HepG2 (cell line): ENCODE data around the gene FUOM. TPM values are rescaled to one million over a fixed set of nuclear protein-coding genes. Genes with fewer than 3 reads are reported as not detected.

Experiments used
- ATAC-seq: fragments of 200-7000 bp; cut with Tn5 transposase; 3 replicates; pipeline ENCODE4 v1.9.1; 2020; ENCODE audit warnings: mild to moderate bottlenecking, moderate library complexity
- BruUV-seq: library from RNA; stranded (reverse); fragments of 400-500 nt; replicated peaks from 2 replicates; lab custom pipeline; 2021; lab: Mats Ljungman, UMichigan
- CTCF ChIA-PET: fragments of 300-600 bp; formaldehyde crosslinking; extraction: SDS; loops from one replicate; lab custom pipeline; 2021; ENCODE audit warnings: low total read pairs, inconsistent platforms, low intra/inter-chr PET ratio; lab: Yijun Ruan, JAX
- POLR2A ChIA-PET: fragments of 350-600 bp; sonication (Branson Sonifier 250); formaldehyde crosslinking; loops from one replicate; lab custom pipeline; 2020; ENCODE audit warnings: antibody characterized with exemption, inconsistent platforms; lab: Yijun Ruan, JAX
- DNase-seq: peaks from one replicate; pipeline ENCODE4 v3.0.0-alpha.2; 2015; ENCODE audit warnings: low spot score
- FAIRE-seq: peaks from 3 replicates; lab custom pipeline; 2011; peaks lifted over from hg19 to GRCh38; lab: Jason Lieb, UNC
- H2AFZ ChIP-seq: one replicate; pipeline ENCODE4 v1.6.1; 2011; ENCODE audit warnings: low read length, inconsistent platforms
- H3K27ac ChIP-seq: fragments of 300-600 bp; 3 replicates; pipeline ENCODE4 v1.8.0; 2011; ENCODE audit warnings: mixed run types, mild to moderate bottlenecking, mixed read lengths, low read length, inconsistent platforms; ENCODE audit not compliant: insufficient read depth; ENCODE audit errors: extremely low read length
- H3K27me3 ChIP-seq, 2 experiments: fragments of 200-600 bp in 1 of 2; 2 replicates in 1 of 2; 3 replicates in 1 of 2; pipeline versions ENCODE4 v1.6.0 to v1.8.0; 2011; ENCODE audit warnings: low read length in 2 of 2, mild to moderate bottlenecking in 2 of 2, moderate library complexity in 2 of 2, inconsistent platforms in 1 of 2; ENCODE audit not compliant: insufficient read depth in 2 of 2, control insufficient read depth in 1 of 2
- H3K36me3 ChIP-seq, 2 experiments: fragments of 200-600 bp in 1 of 2; replicated peaks in 1 of 2; 2 replicates in 1 of 2; 3 replicates in 1 of 2; pipeline versions ENCODE4 v1.5.1 to v1.8.0; 2011; ENCODE audit warnings: low read length in 2 of 2, inconsistent platforms in 1 of 2; ENCODE audit not compliant: insufficient read depth in 2 of 2, control insufficient read depth in 1 of 2
- H3K4me1 ChIP-seq: 2 replicates; pipeline ENCODE4 v1.5.1; 2012; ENCODE audit warnings: low read length, inconsistent platforms; ENCODE audit not compliant: insufficient read depth
- H3K4me2 ChIP-seq: 2 replicates; pipeline ENCODE4 v1.6.0; 2011; ENCODE audit warnings: low read depth, low read length, inconsistent platforms
- H3K4me3 ChIP-seq, 3 experiments: fragments of 200-600 bp in 1 of 3; sonication (generic), shearing (Covaris generic) in 1 of 3; replicated peaks in 1 of 3; 2 replicates each; pipeline ENCODE4 v1.5.1; 2011 to 2016; ENCODE audit warnings: low read length in 3 of 3, inconsistent platforms in 2 of 3, low read depth in 2 of 3, mild to moderate bottlenecking in 2 of 3, control low read depth in 1 of 3, mixed read lengths in 1 of 3; ENCODE audit not compliant: insufficient read depth in 1 of 3
- H3K79me2 ChIP-seq: one replicate; pipeline ENCODE4 v1.6.1; 2011; ENCODE audit warnings: low read length, inconsistent platforms; ENCODE audit not compliant: insufficient read depth
- H3K9ac ChIP-seq: 2 replicates; pipeline ENCODE4 v1.6.0; 2011; ENCODE audit warnings: mild to moderate bottlenecking, low read depth, low read length, inconsistent platforms; ENCODE audit not compliant: insufficient read depth
- H3K9me3 ChIP-seq: 2 replicates; pipeline ENCODE4 v1.5.1; 2012; ENCODE audit warnings: mild to moderate bottlenecking, low read length
- H4K20me1 ChIP-seq: 2 replicates; pipeline ENCODE4 v1.6.0; 2011; ENCODE audit warnings: inconsistent platforms, mild to moderate bottlenecking, low read length, moderate library complexity; ENCODE audit not compliant: insufficient read depth
- AGO1 ChIP-seq: fragments of 200-400 bp; formaldehyde crosslinking; IDR thresholded peaks from 2 replicates; pipeline ENCODE4 v1.6.1; 2017; ENCODE audit warnings: mild to moderate bottlenecking, low read depth, low read length, moderate library complexity; ENCODE audit not compliant: poor library complexity, severe bottlenecking
- AGO2 ChIP-seq: fragments of 200-400 bp; formaldehyde crosslinking; optimal IDR thresholded peaks from 2 replicates; pipeline ENCODE3; 2017; ENCODE audit warnings: mild to moderate bottlenecking, low read depth, low read length, moderate library complexity
- RAD21 ChIP-seq: fragments of 450-650 bp; formaldehyde crosslinking; IDR thresholded peaks from 2 replicates; pipeline ENCODE4 v1.5.0; 2020; ENCODE audit warnings: mild to moderate bottlenecking
- ZNF496 ChIP-seq: sonication (generic); formaldehyde crosslinking; IDR thresholded peaks from 2 replicates; pipeline ENCODE4 v1.8.1; 2023; ENCODE audit warnings: mild to moderate bottlenecking, moderate library complexity, missing genetic modification reagents; ENCODE audit not compliant: insufficient replicate concordance
- ZNF788 ChIP-seq: sonication (generic); formaldehyde crosslinking; IDR thresholded peaks from 2 replicates; pipeline ENCODE4 v1.5.0; 2020; ENCODE audit warnings: mild to moderate bottlenecking, missing genetic modification reagents, borderline replicate concordance
- WGBS: methylation state at CpG from one replicate; pipeline ENCODE4 v1.1.6; 2017; ENCODE audit warnings: low lambda C conversion rate; 5-methylcytosine and 5-hydroxymethylcytosine counted together
- in situ Hi-C: cut with HindIII; loops from 2 replicates; pipeline ENCODE4 v1.10.0; 2017; ENCODE audit warnings: low pct_unique_long_range_greater_than_20kb; ENCODE audit not compliant: extremely low pct_ligation_motif_present
- intact Hi-C: fragments of 100-400 bp; cut with micrococcal nuclease; formaldehyde crosslinking; loops from one replicate; pipeline ENCODE4 v1.10.0; 2022; ENCODE audit not compliant: unreplicated experiment
- polyA plus RNA-seq, 8 experiments: library from polyadenylated mRNA; depleted of rRNA in 3 of 8; stranded (reverse) in 7 of 8; unstranded in 1 of 8; fragments of >200 nt; fragmentation: Illumina TruSeq in 4 of 8; extraction: Trizol in 4 of 8; gene quantifications; 2 replicates each; pipeline versions ENCODE4 v1.2.1 to v1.2.3, GENCODE V29; 2011 to 2016; ENCODE audit warnings: low read depth in 4 of 8, missing spikeins in 1 of 8, mixed read lengths in 1 of 8; ENCODE audit not compliant: insufficient read depth in 1 of 8
- total RNA-seq, 5 experiments: library from RNA; depleted of rRNA; stranded (reverse); fragments of >200 nt; fragmentation: Illumina TruSeq; extraction: Trizol; gene quantifications; 2 replicates each; pipeline ENCODE4 v1.2.3, GENCODE V29; 2016; ENCODE audit warnings: low read depth in 1 of 5

FUOM gene
- total and polyA plus RNA-seq, 2 of the 13 experiments (the other 11 are each of a cell fraction or from before 2014, with no cell fraction given): 27.5 to 60.4 TPM

DNA sequence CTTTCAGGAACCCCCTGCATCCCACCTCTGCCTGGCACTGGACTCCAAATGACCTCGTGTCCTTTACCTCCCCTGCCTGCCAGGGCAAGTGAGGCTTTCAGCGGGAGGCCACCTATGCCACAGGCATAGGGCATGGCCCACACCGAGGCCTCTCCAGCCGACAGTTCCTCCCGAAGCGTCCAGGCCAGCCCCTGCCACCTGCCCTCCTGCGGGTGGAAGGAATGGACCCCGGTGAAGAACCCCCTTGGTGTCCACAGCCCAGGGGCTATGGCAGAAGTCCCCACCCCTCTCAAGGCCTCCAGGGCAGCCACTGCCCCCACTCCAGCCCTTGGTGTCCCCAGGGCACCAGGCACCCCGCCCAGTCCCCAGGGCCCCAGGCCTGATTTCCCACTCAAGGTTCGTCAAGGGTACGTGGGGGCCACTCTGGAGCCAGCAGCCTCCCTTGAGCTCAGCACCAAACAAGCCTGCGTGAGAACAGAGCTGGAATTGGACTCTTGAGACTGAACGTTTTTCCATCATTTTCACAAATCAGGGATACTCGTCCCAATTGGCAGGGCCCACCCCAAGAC lies 3.1 kb downstream of the FUOM start:
- Histone ChIP-seq H2AFZ (no peak overlapping the region), H3K9me3 (no peaks in the 10 kb centered on the region), H3K36me3 (peaks cover 5 to 14% of the 10 kb centered on the region in 2 experiments; a peak in 3 of 5 replicates), H3K4me3 (no peak overlapping the region), H4K20me1 (peaks cover 13% of the 10 kb centered on the region; the same call in 1 of the 2 replicates), H3K79me2 (peaks cover 12% of the 10 kb centered on the region), H3K27ac (no peak overlapping the region), H3K9ac (no peak overlapping the region), H3K4me2 (no peak overlapping the region), H3K4me1 (peaks cover 39% of the 10 kb centered on the region), H3K27me3 (no peaks in the 10 kb centered on the region)
- DNase-seq (no peak), FAIRE-seq (no peak), ATAC-seq (no peak)
- intact Hi-C loops: no loop called here
- 100% methylated on average over 4 of the region's 14 CpGs for WGBS
- CTCF ChIA-PET: no interaction called here
- TF ChIP-seq ZNF496 (CRISPR knock-in tag) (no peak), AGO2 (peak; percentile 45), AGO1 (peak; percentile 13), RAD21 (CRISPR knock-in tag) (peak; percentile 9; the same call in 1 of the 2 replicates)
- BruUV-seq: TSS peak; percentile 19
- POLR2A ChIA-PET: interaction anchor here (1.5 to 5.1 kb wide), 2 partner anchors 7 to 19 kb away, joined by 3 to 124 read pairs; partner anchors contain the start of genes ECHS1 and PRAP1
- in situ Hi-C loops: no loop called here

DNA sequence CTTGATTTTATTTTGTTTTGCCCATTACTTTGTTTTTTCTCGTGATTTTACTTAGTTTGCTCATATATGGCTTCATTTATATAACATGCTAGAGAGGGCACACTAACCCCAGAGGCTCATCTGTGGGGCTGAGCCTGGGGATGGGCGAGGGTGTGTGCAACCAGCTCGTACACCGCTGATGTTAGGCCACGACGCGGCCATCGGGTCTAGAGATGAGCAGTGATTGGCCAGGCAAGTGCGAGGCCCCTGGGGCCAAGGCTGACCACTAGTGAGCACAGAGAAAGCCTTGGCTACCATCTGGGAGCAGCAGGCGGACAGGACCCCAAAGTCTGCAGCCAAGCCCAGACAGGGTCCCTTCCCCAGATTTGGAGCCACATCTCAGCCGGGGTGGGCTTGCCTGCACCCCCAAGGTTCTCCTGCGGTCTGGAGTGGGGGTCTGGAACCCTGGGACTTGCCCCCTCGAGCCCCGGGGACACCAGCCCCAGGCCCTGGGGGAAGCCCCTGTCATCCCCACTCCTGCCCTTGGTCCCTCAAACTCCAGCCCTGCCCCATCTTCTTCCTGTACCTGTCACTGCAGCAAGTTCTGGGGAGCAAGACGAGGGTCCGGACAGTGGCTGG lies 3.7 kb downstream of the FUOM start:
- Histone ChIP-seq H2AFZ (no peak overlapping the region), H3K79me2 (peaks cover 12% of the 10 kb centered on the region), H3K27ac (no peak overlapping the region), H4K20me1 (peaks cover 13% of the 10 kb centered on the region; the same call in 1 of the 2 replicates), H3K9me3 (no peaks in the 10 kb centered on the region), H3K36me3 (peaks cover 5 to 14% of the 10 kb centered on the region in 2 experiments; a peak in 3 of 5 replicates), H3K4me3 (no peak overlapping the region), H3K4me2 (no peak overlapping the region), H3K9ac (no peak overlapping the region), H3K27me3 (no peaks in the 10 kb centered on the region), H3K4me1 (peaks cover 39% of the 10 kb centered on the region)
- TF ChIP-seq ZNF788 (CRISPR knock-in tag): no peak
- TF ChIP-seq AGO1: peak; percentile 80
- TF ChIP-seq AGO2: peak; percentile 89
- no peak for DNase-seq
- no peak for ATAC-seq
- ChIA-PET CTCF (no interaction called here), POLR2A (interaction anchor here (1.2 to 1.5 kb wide), 2 partner anchors 25 to 164 kb away, joined by 3 to 5 read pairs; partner anchors contain the start of gene PAOX)
- no peak for FAIRE-seq
- 95% methylated on average over 14 of the region's 16 CpGs for WGBS
- intact Hi-C loops (no loop called here), in situ Hi-C loops (no loop called here)
- no TSS peak for BruUV-seq
